Activated naive CD4-positive, alpha-beta T cell treated with anti-CD3 and anti-CD28 coated beads, Interleukin-2, amount 50 U/mL, for 16 hours (primary cell): ENCODE results near the gene SLC10A1.
"Not testable (repeated sequence)": the region's sequence is repeated elsewhere in the genome, so short reads cannot be mapped to it uniquely, and the experiment has no call there.

Source experiments
- DNase-seq: peaks from one replicate; pipeline ENCODE4 v3.0.0-alpha.2; 2020

Gene SLC10A1

DNA sequence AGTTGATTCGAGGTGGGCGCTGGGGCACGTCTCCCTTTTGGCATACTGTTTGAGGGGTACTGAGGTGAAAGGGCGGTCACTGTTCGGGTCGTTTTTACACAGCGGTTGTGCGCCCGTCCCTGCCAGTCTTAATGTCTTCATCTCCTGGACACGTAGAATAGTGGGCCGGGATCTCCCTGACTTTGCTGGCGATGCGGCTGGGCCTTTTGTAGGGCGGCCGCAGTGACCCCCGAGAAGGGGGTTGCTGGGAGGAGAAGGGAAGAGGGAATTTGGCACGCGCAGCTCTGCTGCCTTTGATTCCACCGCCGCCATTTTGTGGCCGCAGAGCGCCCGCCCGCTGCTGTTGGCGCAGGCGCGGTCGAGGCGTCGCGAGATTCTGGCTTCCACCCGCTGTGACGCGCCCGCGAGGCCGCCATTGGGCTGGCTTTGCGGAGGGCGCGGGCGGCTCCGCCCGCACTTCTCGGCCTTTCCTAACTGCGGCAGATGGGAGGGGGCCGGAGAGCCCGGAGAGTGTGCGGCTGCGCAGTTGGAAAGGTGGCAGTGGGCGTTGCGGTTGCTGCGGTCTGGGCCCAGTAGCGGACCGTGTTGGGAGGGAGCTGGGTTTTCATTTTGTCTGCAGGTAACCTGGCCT lies 29.6 kb downstream of the SLC10A1 start:
- DNase-seq, result peak; percentile 94

DNA sequence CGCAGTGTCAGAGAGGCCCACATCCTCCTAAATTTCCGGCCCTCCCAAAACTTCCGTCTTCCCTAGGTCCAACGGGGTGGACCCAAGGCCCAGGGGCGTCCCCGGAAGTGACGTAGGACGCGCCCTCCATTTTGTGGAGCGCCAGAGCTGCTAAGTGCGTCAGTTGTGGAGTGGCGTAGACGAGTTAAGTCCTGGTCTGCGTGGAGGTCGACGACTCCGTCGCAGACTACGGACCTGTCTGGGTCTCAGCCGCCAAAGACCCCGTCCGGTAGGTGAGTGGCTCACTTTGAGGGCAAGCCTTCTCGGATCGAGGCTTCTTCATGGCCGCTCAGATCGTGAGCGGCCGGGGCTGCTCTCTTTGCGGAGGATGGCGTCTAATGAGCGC lies 30.1 kb downstream of the SLC10A1 start, which contains the start of gene SRSF5:
Gene SRSF5 (plus strand): TSS at position 159 of the 385 bp plus-strand sequence. CDS start 1,015 bp downstream, outside the sequence.
- DNase-seq, result peak; percentile 92

DNA sequence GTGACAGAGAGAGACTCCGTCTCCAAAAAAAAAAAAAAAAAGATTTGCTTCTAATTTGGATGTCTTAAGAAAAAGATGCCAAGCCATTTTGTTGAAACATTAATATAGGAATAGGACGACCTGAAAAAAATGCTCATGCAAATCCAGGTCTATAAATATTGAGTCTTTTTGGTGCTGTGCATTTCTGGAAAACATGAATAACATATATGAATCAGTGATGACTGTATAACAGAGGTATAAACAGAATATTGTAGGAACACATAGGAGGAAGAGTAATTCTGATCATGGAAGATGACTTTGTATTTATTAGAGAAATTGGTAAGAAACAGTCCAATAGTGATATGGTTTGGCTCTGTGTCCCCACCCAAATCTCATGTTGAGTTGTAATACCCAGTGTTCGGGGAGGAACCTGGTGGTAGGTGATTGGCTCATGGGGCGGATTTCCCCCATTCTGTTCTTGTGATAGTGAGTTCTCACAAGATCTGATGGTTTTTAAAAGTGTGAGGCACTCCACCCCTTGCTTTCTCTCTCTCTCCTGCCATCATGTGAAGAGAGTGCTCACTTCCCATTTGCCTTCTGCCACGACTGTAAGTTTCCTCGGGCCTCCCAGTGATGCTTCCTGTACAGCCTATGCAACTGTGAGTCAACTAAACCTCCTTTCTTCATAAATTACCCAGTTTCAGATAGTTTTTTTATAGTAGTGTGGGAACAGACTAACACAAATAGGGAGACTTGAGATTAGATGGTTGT lies 33.1 kb downstream of the SLC10A1 start:
- DNase-seq, result peak; percentile 49

DNA sequence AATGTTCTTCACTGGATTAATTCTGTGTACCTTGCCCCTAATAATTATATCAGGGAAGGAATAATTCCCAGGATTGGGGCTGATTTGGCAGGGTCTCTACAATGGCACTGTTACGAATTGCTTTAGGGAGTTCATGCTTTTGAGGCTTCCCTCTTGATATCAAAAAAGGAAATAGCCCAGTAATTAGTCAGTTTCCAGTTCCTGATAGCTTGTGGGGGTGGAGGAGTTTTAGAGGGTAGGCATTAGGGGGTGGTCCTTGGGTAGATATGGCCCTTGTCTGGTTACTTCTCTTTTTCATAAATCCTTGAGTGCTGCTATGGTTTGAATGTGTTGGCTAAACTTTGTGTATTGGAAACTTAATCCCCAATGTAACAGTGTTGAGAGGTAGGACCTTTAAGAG lies 36.2 kb downstream of the SLC10A1 start:
- DNase-seq, result no peak

DNA sequence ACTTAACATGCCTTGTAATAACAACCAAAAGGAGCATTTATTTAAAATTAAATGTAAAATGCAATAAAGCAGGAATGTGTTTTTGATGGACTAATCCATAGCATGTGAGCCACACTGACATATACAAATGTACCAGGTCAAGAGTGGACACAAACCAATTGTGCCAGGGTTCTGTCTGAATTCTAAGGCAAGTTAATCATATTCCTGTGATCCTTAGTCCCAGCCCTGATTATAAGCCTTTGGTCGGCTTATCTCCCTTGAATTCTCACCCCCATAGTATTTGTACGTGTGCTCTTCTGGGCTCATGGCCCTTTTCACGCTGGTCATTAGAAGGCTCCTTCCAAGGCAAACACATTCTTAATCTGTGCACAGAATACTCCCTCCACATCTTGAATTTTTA lies 40.7 kb downstream of the SLC10A1 start:
- no peak for DNase-seq

DNA sequence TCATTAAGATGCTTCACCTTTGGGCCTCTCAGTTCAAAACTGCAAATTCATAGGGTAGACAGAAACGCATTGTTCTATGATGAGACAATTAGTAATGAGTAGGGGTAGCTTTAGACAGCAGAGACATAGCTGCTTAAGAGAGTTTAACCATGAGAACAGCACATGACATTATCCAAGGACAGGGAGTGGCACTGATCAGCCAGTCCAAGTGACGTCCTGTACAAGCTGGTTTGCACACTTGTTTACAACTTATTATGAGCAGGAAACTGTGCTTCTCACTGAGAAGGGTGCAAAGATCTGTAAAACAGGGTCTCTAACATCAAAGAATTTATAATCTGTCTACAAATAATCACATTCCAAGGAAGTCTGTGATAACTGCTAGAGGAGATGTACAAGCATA lies 41.3 kb downstream of the SLC10A1 start:
- no peak for DNase-seq

DNA sequence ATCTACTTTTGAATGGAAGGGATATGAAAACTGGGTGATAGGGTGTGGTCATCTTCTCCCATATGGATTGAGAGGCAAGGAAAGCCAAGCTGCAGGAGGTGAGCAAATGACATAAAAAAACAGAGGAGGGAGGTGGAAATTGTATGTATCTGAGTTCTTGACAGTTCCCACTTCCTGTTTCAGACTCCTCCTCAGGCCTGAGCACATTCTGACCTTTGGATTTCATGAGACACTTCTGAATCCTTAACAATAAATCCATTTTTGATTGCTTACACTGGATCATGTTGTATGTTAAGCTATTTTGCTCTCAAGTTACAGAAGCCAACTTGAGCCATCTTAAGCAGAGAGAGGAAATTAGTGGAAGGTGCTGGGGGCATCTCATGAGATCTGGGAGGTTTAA lies 41.7 kb downstream of the SLC10A1 start:
- no peak for DNase-seq

DNA sequence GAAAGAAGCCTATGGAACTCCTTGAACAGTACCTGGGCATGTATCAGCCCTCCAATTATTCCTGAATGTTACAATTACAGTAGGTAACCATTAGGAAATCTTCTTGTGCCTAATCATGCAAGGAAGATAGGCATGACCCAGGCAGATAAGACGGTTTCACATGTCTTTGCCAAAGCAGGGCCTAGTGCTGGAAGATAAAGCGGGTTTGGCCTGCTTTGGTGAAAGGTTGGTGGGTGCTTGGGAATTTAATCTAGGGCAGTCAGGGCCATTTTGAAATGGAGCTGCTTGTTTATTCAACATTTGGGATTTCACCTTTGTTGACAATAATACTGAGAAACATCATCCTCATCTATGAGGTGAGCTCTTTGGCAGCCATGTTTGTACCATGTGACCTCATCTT lies 42.6 kb downstream of the SLC10A1 start:
- no peak for DNase-seq

DNA sequence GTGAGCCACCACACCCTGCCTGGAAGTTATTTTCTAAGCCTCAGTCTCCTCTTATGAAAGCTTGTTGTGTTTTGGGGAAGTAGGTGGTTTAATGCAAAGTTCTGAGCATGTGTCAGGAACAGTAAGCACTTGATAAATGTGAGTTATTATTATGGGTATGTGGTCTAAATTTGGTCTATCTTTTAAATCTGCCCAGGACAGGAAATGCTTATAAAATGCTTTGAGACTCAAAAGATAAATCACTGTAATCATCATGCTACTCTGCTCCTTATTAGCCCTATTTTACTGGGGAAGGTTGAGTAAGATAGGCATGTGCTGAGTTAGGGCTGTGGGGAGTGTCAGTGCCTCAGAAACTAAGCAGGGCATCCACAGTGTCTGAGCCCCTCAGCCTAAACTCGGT lies 43.2 kb downstream of the SLC10A1 start:
- DNase-seq, result no peak

DNA sequence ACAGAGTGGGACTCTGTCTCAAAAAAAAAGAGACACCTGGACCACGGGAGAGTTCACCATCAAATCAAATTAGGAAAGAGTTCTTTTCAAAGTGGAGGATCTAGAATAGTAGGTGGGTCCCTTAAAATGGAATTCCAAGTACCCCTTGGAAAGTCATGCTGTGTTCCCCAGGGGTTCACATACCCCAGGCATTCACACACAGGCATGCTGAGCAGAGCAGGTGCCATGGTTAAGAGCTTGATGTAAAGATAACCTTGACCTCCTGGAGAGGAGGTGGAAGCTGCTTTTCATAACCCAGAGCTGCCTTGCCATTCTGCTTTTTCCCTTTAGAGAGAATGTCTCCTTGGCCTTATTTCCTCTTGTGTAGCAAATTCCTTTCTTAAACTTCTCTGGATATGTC lies 44.3 kb downstream of the SLC10A1 start:
- DNase-seq, result no peak

DNA sequence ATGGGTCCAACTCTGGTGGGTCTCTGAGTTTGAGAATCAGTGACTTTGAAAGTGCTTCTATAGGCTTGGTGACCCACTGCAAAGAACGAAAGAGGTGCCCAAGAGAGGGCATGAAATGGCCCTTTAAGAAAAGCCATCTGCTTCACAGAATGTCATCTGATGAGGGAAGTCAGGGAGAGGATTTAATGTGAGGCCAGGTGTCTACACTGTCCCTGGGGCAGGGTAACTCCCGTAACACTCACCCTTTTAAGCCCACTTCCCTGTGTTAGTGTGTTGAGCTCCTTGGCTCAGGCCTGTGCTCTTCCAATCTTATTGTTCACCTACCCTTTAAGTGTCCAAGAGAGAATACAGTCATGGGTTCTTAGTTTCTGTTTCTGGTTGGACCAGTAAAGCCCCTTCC lies 46.5 kb downstream of the SLC10A1 start:
- DNase-seq, result no peak

DNA sequence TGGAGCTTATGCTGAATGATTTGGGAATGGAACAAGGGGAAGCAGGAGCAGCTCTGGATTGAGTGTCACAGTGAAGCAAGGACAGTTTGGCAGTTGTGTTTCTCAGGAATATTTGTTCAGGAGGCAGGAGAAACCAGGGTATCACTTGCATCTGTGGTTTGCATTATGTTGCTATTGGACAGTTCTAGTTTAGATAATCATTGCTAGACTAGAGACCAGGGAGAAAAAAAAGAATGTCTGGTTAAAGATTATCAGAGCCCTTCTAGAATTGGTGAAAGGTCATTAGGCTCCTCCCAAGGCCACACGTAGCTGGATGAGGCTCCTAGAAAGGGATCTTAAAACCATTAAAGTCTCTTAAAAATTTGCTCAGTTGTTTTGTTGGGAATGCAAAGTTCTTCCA lies 47.1 kb downstream of the SLC10A1 start:
- DNase-seq, result no peak

DNA sequence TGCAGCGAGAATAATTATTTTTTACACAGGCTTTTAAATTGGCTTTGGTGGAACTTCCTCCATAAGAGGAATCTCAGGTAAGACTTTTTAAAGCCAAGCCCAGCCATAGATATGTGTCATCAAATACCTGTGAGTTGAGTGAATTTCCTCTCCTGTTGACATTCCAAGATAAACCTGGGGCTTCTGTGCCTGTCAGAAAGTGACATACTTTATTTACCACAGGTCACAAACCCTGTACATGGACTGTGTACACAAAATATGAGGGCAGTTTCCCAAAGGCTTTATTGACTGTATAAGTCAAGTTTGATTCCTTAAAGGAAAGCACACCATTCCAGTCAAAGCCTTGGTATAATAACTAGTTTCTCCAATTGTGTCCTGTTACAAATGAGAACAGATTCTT lies 56.0 kb downstream of the SLC10A1 start:
- DNase-seq, result no peak

DNA sequence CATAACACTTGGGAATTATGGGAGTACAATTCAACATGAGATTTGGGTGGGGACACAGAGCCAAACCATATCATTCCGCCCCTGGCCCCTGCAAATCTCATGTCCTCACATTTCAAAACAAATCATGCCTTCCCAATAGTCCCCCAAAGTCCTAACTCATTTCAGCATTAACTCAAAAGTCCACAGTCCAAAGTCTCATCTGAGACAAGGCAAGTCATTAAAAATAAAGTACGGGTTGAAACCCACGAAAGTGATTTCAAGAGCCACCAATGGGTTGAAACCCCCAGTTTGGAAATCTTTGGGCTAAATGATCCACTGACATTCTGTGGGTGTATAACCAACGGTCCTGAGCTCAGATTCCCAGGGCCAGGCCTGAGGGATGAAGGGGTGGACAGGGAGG lies 60.6 kb downstream of the SLC10A1 start:
- not testable (repeated sequence) for DNase-seq

DNA sequence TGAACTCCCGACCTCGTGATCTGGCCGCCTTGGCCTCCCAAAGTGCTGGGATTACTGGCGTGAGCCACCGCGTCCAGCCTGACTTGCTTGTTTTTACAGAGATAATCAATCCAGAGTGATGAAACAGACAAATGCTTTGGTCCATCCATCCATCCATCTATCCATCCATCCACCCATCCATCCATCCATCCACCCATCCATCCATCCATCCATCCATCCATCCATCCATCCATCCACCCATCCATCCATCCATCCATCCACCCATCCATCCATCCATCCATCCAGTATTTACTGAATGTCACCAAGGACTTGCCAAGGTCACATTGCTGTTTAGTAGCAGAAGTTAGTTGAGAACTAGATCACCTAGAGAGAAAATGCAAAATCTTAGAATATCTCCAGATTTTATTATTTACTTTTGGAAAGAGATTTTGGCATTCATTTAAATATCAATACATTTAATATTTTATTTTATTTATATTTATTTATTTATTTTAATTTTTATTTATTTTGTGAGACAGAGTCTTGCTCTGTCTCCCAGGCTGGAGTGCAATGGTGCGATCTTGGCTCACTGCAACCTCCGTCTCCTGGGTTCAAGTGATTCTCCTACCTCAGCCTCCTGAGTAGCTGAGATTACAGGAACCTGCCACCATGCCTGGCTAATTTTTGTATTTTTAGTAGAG lies 65.0 kb downstream of the SLC10A1 start:
- DNase-seq, result not testable (repeated sequence)

DNA sequence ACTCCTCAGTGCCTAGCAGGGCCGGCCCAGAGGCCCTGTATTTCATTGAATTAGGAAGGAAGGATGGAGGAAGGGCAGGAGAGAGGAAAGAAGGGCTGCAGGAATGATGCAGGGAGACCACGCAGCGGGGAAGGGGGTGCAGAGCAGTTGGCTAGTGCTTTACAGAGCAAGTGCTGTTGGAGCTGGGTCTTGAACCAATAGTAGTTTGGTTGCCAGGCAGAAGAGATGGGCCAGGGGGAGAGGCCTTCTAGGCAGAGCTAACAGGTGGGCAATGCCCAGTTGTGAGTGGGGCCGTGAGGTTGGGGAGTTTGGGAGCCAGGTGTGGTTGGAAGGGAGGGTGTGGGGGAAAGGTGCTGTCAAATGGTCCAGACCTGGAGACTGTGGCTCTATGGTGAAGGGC lies 69.2 kb downstream of the SLC10A1 start:
- DNase-seq, result no peak

DNA sequence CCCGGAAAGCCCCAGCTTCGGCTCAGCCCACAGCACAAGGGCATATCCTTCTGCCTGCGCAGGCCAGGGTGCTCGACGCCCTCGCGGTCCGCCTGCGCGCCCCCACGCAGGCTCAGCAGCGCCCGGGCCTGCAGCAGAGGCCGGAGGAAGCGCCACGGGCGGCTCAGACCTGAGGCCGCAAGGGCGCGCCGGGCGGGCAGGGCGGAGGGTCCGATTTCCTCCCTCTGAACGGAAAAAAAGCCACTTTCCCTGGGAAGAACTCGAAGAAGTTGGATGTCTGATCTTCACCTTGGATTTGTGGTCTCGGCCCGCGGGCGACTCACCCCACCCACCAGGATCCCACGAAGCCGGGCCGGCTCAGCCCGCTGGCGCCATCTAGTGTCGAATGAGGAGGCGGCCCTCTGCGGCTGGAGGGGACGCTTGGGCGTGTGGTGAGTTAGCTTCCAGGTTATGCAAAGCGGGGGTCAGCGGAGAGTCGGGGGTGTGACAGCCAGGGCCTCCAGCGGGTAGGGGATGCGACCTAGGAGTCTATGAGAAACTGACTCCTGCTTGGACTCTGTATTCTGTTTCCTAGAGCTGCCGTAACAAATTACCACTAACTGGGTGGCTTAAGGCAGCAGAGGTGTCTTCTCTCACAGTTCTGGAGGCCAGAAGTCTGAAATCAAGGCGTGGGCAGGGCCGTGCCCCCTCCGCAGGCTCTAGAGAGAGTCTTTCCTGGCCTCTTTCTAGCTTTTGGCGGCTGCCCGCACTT lies 70.1 kb downstream of the SLC10A1 start:
- DNase-seq, result peak; percentile 82
